ENCODE data around the gene TBC1D8.

TBC1D8 gene

DNA sequence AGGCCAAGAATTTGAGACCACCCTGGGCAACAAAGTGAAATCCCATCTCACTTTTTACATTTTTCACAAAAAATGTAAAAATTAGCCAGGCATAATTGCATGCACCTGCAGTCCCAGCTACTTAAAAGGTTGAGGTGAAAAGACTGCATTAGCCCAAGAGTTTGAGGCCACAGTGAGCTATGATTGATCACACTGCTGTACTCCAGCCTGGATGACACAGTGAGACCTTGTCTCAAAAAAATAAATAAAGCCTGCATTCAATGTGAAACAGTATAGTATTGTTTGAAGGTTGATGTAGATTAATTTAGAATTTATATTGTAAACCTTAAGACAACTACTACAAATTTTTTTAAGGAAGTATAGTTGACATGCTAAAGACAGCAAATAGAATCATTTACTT lies 53.5 kb downstream of the TBC1D8 start:
- no peak for DNase-seq (ENCODE audit: extremely low spot score)
- ChIA-PET CTCF (no interaction called here), POLR2A (no interaction called here)

DNA sequence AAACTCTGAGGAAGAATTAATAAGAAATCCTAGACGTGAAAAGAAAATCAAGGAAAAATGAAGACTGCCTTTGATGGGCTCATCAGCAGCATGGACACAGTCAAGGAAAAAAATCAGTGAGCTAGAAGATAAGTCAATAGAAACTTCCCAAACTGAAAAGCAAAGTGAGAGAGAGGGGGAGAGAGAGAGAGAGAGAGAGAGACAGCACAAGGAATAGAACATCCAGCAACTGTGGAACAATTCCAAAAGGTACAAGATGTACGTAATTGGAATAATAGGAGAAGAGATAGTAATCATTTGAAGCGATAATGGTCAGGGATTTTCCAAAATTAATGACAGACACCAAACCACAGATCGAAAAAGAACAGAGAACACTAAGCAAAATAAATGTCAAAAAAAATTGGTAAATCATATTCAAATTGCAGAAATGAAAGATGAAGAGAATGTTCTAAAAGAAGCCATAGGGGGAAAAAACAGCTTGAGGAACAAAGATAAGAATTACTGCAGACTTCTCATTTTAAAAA lies 54.5 kb downstream of the TBC1D8 start:
- ChIA-PET CTCF (no interaction called here), POLR2A (no interaction called here)
- DNase-seq (ENCODE audit: extremely low spot score): no peak
- TF ChIP-seq, protein P1, sequence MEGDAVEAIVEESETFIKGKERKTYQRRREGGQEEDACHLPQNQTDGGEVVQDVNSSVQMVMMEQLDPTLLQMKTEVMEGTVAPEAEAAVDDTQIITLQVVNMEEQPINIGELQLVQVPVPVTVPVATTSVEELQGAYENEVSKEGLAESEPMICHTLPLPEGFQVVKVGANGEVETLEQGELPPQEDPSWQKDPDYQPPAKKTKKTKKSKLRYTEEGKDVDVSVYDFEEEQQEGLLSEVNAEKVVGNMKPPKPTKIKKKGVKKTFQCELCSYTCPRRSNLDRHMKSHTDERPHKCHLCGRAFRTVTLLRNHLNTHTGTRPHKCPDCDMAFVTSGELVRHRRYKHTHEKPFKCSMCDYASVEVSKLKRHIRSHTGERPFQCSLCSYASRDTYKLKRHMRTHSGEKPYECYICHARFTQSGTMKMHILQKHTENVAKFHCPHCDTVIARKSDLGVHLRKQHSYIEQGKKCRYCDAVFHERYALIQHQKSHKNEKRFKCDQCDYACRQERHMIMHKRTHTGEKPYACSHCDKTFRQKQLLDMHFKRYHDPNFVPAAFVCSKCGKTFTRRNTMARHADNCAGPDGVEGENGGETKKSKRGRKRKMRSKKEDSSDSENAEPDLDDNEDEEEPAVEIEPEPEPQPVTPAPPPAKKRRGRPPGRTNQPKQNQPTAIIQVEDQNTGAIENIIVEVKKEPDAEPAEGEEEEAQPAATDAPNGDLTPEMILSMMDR (IDR thresholded peaks at IDR 0.05; ENCODE audit: control extremely low read depth, extremely low read depth, low read depth, missing control alignments): no peak

More for the DNA sequence above, 53.5 kb downstream of the TBC1D8 start:
- TF ChIP-seq, protein P1 (IDR thresholded peaks at IDR 0.05; ENCODE audit: control extremely low read depth, extremely low read depth, low read depth, missing control alignments): no peak

DNA sequence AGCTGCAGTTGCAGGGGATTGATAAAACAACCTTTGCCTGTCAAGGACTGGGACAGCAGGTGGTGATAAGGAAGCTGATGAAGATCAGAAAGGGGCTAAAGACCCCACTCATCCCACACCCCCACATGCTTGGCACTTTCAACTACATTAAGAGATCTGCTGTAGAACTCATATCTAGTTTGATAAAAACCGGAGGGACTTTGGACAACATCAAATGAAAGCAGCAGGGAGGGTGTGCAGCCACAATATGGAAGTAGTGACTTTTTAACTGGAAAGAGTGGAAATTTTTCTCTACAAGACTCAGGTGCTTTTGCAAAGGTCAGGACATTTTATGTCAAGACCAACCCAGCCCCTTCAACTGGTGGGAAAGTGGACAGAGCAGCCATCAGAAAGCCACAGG lies 56.8 kb downstream of the TBC1D8 start:
- TF ChIP-seq, protein P1 (IDR thresholded peaks at IDR 0.05; ENCODE audit: control extremely low read depth, extremely low read depth, low read depth, missing control alignments): no peak
- ChIA-PET CTCF (interaction anchor here (0.9 to 2.1 kb wide), 3 partner anchors 19 to 58 kb away, joined by 3 to 6 read pairs (median 4); no protein-coding TSS in a partner anchor), POLR2A (no interaction called here)
- no peak for DNase-seq (ENCODE audit: extremely low spot score)

DNA sequence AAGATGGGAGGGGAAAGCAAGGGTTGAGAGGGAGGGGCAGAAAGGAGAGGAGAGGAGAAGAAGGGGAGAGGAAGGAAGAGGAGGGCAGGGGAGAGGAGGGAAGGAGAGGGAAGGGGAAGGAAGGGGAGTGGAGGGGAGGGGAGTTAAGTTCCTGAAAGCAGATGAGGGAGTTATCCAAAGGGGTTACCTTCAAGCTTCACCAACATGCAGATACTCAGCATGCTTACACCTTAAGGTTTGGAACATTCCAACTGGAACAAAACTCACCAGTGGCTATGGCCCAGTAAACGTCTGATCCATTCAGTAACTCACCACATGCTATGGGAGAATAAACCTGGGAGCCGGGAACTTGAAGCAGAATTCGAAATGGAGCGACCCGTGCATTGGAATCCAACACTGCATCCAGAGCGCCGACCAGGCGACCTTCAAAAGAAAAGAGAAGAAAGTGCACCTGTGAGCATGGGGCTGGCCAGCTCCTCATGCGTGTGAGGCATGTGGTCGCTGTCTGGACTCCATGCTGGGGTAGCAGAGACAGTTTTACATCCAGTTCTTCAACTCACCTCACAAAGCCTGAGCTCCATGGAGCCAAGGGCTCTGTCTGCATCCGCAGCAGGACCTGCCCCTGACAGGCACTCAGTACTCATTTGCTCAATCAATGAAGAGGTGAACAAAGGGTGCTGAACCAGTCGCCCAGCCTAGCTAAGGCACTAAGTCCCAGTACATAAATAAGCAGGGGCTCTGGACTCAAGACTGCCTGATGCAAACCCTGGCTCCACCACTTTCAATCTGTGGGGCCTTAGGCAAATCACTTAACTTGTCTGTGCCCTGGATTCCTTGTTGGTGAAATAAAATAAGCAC lies 61.0 kb downstream of the TBC1D8 start:
- ChIA-PET CTCF (interaction anchor here (1.0 kb wide), 1 partner anchor 63 kb away, joined by 4 read pairs; no protein-coding TSS in a partner anchor), POLR2A (no interaction called here)
- no peak for DNase-seq (ENCODE audit: extremely low spot score)
- TF ChIP-seq, protein P1 (IDR thresholded peaks at IDR 0.05; ENCODE audit: control extremely low read depth, extremely low read depth, low read depth, missing control alignments): no peak

DNA sequence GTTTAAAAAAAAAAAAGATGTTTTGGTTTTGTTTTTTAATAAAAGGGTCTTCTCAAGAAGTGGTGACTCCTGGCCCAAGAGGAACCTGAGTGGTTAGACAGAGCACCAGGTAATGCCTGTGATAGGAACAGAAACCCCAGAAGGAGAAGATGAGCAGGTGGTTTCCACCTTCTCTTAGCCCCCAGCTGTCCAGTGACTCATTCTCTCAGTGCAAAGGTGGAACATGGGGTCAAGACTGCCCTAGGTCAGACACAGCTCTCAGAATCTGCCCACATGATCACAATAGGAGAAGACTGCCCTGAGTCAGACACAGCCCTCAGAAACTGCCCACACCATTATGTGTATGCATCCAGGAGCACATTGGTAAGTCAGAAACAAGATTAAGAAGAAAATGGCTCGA lies 61.8 kb downstream of the TBC1D8 start:
- CTCF ChIA-PET: interaction anchor here (1.0 kb wide), 1 partner anchor 63 kb away, joined by 4 read pairs; no protein-coding TSS in a partner anchor
- DNase-seq (ENCODE audit: extremely low spot score): peak; percentile 81
- POLR2A ChIA-PET: no interaction called here

DNA sequence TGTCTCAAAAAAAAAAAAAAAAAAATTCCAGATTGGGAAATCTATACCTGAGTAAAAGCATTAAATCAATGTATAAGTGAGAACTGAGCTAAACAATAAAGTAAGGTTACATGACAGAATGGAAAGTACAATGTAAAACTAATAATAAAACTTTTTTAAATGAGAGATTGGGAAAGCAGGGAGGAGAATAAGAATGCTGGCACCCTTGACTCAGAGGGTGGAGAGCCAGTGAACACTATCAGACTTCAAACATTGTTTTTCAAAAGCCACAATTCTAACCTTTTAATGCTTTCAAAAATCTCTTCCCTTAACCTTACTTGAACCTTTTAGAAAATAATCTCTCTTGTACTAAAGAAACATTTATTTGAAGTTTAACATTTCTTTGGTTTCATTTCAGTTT lies 63.5 kb downstream of the TBC1D8 start:
- TF ChIP-seq, protein P1 (IDR thresholded peaks at IDR 0.05; ENCODE audit: control extremely low read depth, extremely low read depth, low read depth, missing control alignments): no peak
- ChIA-PET POLR2A (interaction anchor here (0.7 kb wide), 1 partner anchor 11 kb away, joined by 5 read pairs; no protein-coding TSS in a partner anchor), CTCF (interaction anchor here (1.2 to 1.5 kb wide), 5 partner anchors 14 to 62 kb away, joined by 3 to 5 read pairs (median 3); no protein-coding TSS in a partner anchor)
- no peak for DNase-seq (ENCODE audit: extremely low spot score)

More for the DNA sequence above, 61.8 kb downstream of the TBC1D8 start:
- TF ChIP-seq, protein P1 (IDR thresholded peaks at IDR 0.05; ENCODE audit: control extremely low read depth, extremely low read depth, low read depth, missing control alignments): no peak

Data from GM10248 (cell line).